Sigmoid colon (tissue), 4 donors: ENCODE data around the gene CTNNA2.

ENCODE experiments used
- EP300 ChIP-seq, 4 donors: sonication (generic); formaldehyde crosslinking; IDR thresholded peaks; one replicate each; pipeline ENCODE4 v1.6.1; 2017; ENCODE audit warnings: antibody characterized with exemption in 4 of 4
- POLR2A ChIP-seq, 2 donors: fragments of 450-650 bp; IDR thresholded peaks; one replicate each; pipeline ENCODE4 v1.6.1; 2016; ENCODE audit warnings: antibody characterized with exemption in 2 of 2, mild to moderate bottlenecking in 2 of 2, moderate library complexity in 2 of 2
- POLR2AphosphoS5 ChIP-seq, 4 donors: sonication (generic); formaldehyde crosslinking; IDR thresholded peaks; one replicate each; pipeline ENCODE4 v1.6.1; 2017; ENCODE audit warnings: antibody characterized with exemption in 4 of 4
- TF ChIP-seq, protein P1 (sequence below), 4 experiments: fragments of 450-650 bp in 3 of 4; fragments of 200-600 bp in 1 of 4; IDR thresholded peaks; one replicate each; pipeline ENCODE4 v1.5.1; 2016 to 2019; ENCODE audit warnings: antibody characterized with exemption in 4 of 4, mild to moderate bottlenecking in 3 of 4, moderate library complexity in 2 of 4

DNA sequence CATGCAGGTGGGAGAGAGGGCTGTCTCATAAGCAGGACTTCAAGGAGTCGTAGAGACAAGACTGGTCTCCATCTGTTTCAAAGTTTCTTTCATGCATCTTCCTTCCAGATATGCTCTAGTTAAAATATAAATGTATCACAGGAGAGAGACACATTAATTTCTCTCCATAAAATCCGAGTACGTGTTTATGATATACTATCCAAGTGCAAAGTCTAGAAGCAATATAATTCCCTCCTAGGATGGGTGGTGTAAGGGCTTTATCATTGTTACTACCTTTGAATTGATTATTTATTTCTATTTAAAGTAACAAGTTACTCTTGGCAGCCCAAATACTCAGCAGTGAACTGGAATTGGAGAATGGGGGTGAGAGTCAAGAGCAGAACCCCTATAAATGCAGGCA is 619.4 kb downstream of the CTNNA2 start:
- TF ChIP-seq, protein P1, sequence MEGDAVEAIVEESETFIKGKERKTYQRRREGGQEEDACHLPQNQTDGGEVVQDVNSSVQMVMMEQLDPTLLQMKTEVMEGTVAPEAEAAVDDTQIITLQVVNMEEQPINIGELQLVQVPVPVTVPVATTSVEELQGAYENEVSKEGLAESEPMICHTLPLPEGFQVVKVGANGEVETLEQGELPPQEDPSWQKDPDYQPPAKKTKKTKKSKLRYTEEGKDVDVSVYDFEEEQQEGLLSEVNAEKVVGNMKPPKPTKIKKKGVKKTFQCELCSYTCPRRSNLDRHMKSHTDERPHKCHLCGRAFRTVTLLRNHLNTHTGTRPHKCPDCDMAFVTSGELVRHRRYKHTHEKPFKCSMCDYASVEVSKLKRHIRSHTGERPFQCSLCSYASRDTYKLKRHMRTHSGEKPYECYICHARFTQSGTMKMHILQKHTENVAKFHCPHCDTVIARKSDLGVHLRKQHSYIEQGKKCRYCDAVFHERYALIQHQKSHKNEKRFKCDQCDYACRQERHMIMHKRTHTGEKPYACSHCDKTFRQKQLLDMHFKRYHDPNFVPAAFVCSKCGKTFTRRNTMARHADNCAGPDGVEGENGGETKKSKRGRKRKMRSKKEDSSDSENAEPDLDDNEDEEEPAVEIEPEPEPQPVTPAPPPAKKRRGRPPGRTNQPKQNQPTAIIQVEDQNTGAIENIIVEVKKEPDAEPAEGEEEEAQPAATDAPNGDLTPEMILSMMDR (IDR thresholded peaks at IDR 0.05): no peak
- TF ChIP-seq EP300 (IDR thresholded peaks at IDR 0.05): no peak
- no peak for TF ChIP-seq POLR2A (IDR thresholded peaks at IDR 0.05)
- no peak for TF ChIP-seq POLR2AphosphoS5 (IDR thresholded peaks at IDR 0.05)
